SK-N-SH (cell line): ENCODE data around the gene MAP3K7. TPM values are rescaled to one million over a fixed set of nuclear protein-coding genes. Genes with fewer than 3 reads are reported as not detected.
A peak's percentile ranks its signal among the peaks of the same experiment; 100 is the strongest.

Experiments
- CTCF ChIA-PET: fragments of 300-600, 350-600 bp; formaldehyde crosslinking; extraction: SDS; loops from one replicate; lab custom pipeline; 2021; lab: Yijun Ruan, JAX
- POLR2A ChIA-PET: fragments of 350-600 bp; sonication (Branson Sonifier 250); formaldehyde crosslinking; extraction: SDS; loops from one replicate; lab custom pipeline; 2020; ENCODE audit warnings: antibody characterized with exemption, inconsistent platforms; lab: Yijun Ruan, JAX
- DNase-seq: peaks from one replicate; pipeline ENCODE4 v3.0.0; 2012
- H2AFZ ChIP-seq: fragments of 200-600 bp; sonication (generic); 2 replicates; pipeline ENCODE4 v1.8.1; 2016; ENCODE audit warnings: antibody characterized with exemption, mild to moderate bottlenecking, low read depth
- H3F3A ChIP-seq: fragments of 200-600 bp; sonication (generic); replicated peaks from 2 replicates; pipeline ENCODE3; 2016; ENCODE audit warnings: antibody characterized with exemption, mild to moderate bottlenecking; ENCODE audit not compliant: insufficient read depth
- H3K27ac ChIP-seq, 2 experiments: fragments of 200-500 bp in 1 of 2; fragments of 200-600 bp in 1 of 2; sonication (Bioruptor generic) in 1 of 2; sonication (generic), shearing (Covaris generic) in 1 of 2; 2 replicates each; pipeline versions ENCODE4 v1.5.1 to v1.6.1; 2014 to 2016; ENCODE audit warnings: low read depth in 2 of 2, inconsistent platforms in 1 of 2, low read length in 1 of 2, mild to moderate bottlenecking in 1 of 2, mixed read lengths in 1 of 2
- H3K27me3 ChIP-seq: fragments of 200-600 bp; sonication (generic), shearing (Covaris generic); 2 replicates; pipeline ENCODE4 v1.6.1; 2016; ENCODE audit warnings: mixed run types; ENCODE audit not compliant: insufficient read depth
- H3K36me3 ChIP-seq, 2 experiments: fragments of 200-500 bp in 1 of 2; fragments of 200-600 bp in 1 of 2; sonication (Bioruptor generic) in 1 of 2; sonication (generic) in 1 of 2; replicated peaks in 1 of 2; 2 replicates each; pipeline versions ENCODE3 to v1.5.1; 2014 to 2016; ENCODE audit warnings: low read length in 1 of 2, mild to moderate bottlenecking in 1 of 2; ENCODE audit not compliant: insufficient read depth in 2 of 2, control insufficient read depth in 1 of 2
- H3K4me1 ChIP-seq, 2 experiments: fragments of 200-500 bp in 1 of 2; fragments of 200-600 bp in 1 of 2; sonication (Bioruptor generic) in 1 of 2; sonication (generic), shearing (Covaris generic) in 1 of 2; 2 replicates each; pipeline versions ENCODE4 v1.5.1 to v1.6.1; 2014 to 2016; ENCODE audit warnings: low read depth in 1 of 2, low read length in 1 of 2, mixed run types in 1 of 2; ENCODE audit not compliant: insufficient read depth in 2 of 2, control insufficient read depth in 1 of 2
- H3K4me2 ChIP-seq: fragments of 200-600 bp; sonication (generic), shearing (Covaris generic); 2 replicates; pipeline ENCODE4 v1.6.1; 2017; ENCODE audit warnings: mixed run types
- H3K4me3 ChIP-seq, 2 experiments: fragments of 200-500 bp in 1 of 2; fragments of 200-600 bp in 1 of 2; sonication (Bioruptor generic) in 1 of 2; sonication (generic), shearing (Covaris generic) in 1 of 2; 2 replicates each; pipeline versions ENCODE4 v1.5.1 to v1.8.1; 2014 to 2016; ENCODE audit warnings: low read depth in 2 of 2, inconsistent platforms in 1 of 2, low read length in 1 of 2, mild to moderate bottlenecking in 1 of 2, mixed read lengths in 1 of 2, moderate library complexity in 1 of 2
- H3K79me2 ChIP-seq: fragments of 200-600 bp; sonication (generic); 2 replicates; pipeline ENCODE4 v1.8.1; 2017; ENCODE audit warnings: mild to moderate bottlenecking; ENCODE audit not compliant: insufficient read depth
- H3K9ac ChIP-seq: fragments of 200-600 bp; sonication (generic); 2 replicates; pipeline ENCODE4 v1.6.1; 2017; ENCODE audit warnings: mixed run types
- H3K9me2 ChIP-seq: fragments of 200-600 bp; sonication (generic); 2 replicates; pipeline ENCODE4 v1.6.1; 2017; ENCODE audit warnings: mixed run types
- H3K9me3 ChIP-seq: fragments of 200-600 bp; sonication (generic); 2 replicates; pipeline ENCODE4 v1.6.1; 2017; ENCODE audit warnings: mixed run types, mild to moderate bottlenecking, moderate library complexity
- H4K20me1 ChIP-seq: fragments of 200-600 bp; sonication (generic); 2 replicates; pipeline ENCODE4 v1.6.1; 2017; ENCODE audit warnings: mild to moderate bottlenecking, mixed run types; ENCODE audit not compliant: insufficient read depth
- CHD2 ChIP-seq: fragments of 150-350 bp; IDR thresholded peaks from 2 replicates; pipeline ENCODE4 v1.6.1; 2018; ENCODE audit warnings: low read length; ENCODE audit not compliant: partially characterized antibody
- ELF1 ChIP-seq: IDR thresholded peaks from 2 replicates; pipeline ENCODE4 v1.4.0; 2012
- EP300 ChIP-seq, 2 experiments: IDR thresholded peaks; 2 replicates each; pipeline versions ENCODE4 v1.4.0 to v1.6.1; 2012; ENCODE audit warnings: borderline replicate concordance in 1 of 2, low read depth in 1 of 2, low read length in 1 of 2
- EZH2phosphoT487 ChIP-seq: fragments of 200-600 bp; sonication (generic); IDR thresholded peaks from 2 replicates; pipeline ENCODE4 v1.6.1; 2017; ENCODE audit warnings: low read depth, mixed run types, mild to moderate bottlenecking, antibody characterized with exemption, moderate library complexity, borderline replicate concordance
- FOSL2 ChIP-seq: IDR thresholded peaks from 2 replicates; pipeline ENCODE4 v1.4.0; 2012; ENCODE audit warnings: low read depth, mild to moderate bottlenecking, moderate library complexity, borderline replicate concordance
- GABPA ChIP-seq: IDR thresholded peaks from 2 replicates; pipeline ENCODE4 v1.4.0; 2012; ENCODE audit warnings: low read depth, mild to moderate bottlenecking
- MXI1 ChIP-seq: IDR thresholded peaks from 2 replicates; pipeline ENCODE4 v1.6.1; 2012; ENCODE audit warnings: mild to moderate bottlenecking, low read depth, low read length, improper control_type of control experiment
- POLR2AphosphoS5 ChIP-seq: IDR thresholded peaks from 2 replicates; pipeline ENCODE4 v1.6.1; 2012; ENCODE audit warnings: low read depth, low read length
- RCOR1 ChIP-seq: fragments of 150-350 bp; IDR thresholded peaks from 2 replicates; pipeline ENCODE4 v1.6.1; 2017; ENCODE audit warnings: antibody characterized with exemption, low read length
- SIN3A ChIP-seq: IDR thresholded peaks from 2 replicates; pipeline ENCODE4 v1.6.1; 2012; ENCODE audit warnings: low read depth, mild to moderate bottlenecking, low read length, moderate library complexity, borderline replicate concordance
- SMC3 ChIP-seq: IDR thresholded peaks from 2 replicates; pipeline ENCODE4 v1.6.1; 2012; ENCODE audit warnings: low read depth, low read length, improper control_type of control experiment
- TAF1 ChIP-seq: IDR thresholded peaks from 2 replicates; pipeline ENCODE4 v1.6.1; 2012; ENCODE audit warnings: low read depth, mild to moderate bottlenecking, low read length, moderate library complexity, borderline replicate concordance
- TCF12 ChIP-seq: IDR thresholded peaks from 2 replicates; pipeline ENCODE4 v1.4.0; 2012
- USF2 ChIP-seq: fragments of 150-350 bp; IDR thresholded peaks from 2 replicates; pipeline ENCODE4 v1.6.1; 2017; ENCODE audit warnings: antibody characterized with exemption, low read length, low read depth, borderline replicate concordance
- YY1 ChIP-seq: IDR thresholded peaks from 2 replicates; pipeline ENCODE4 v1.4.0; 2012; ENCODE audit warnings: low read depth, mild to moderate bottlenecking
- ZBTB33 ChIP-seq: IDR thresholded peaks from 2 replicates; pipeline ENCODE4 v1.4.0; 2012; ENCODE audit warnings: low read depth, borderline replicate concordance
- WGBS: methylation state at CpG from one replicate; pipeline ENCODE4 v1.1.6; 2017; ENCODE audit warnings: low lambda C conversion rate; 5-methylcytosine and 5-hydroxymethylcytosine counted together
- polyA plus RNA-seq, 3 experiments: library from polyadenylated mRNA; depleted of rRNA; stranded (reverse); fragments of >200 nt; gene quantifications; 2 replicates each; pipeline ENCODE4 v1.2.3, GENCODE V29; 2012
- TF ChIP-seq, protein P1 (sequence below): IDR thresholded peaks from 2 replicates; pipeline ENCODE4 v1.4.0; 2012; ENCODE audit warnings: low read depth
- TF ChIP-seq, protein P2 (sequence below): fragments of 150-350 bp; IDR thresholded peaks from 2 replicates; pipeline ENCODE4 v1.6.1; 2016; ENCODE audit warnings: mild to moderate bottlenecking, low read depth, low read length

MAP3K7 gene
- 21.1 and 28.8 TPM in 2 replicates for polyA plus RNA-seq (2012; rRNA removed)
- polyA plus RNA-seq (2012; cell fraction: cytosol; rRNA removed) = 28.9 and 32.2 TPM in 2 replicates
- polyA plus RNA-seq (2012; cell fraction: nucleus; rRNA removed) = 23.7 and 45.3 TPM in 2 replicates

- CTCF ChIA-PET = interaction anchor here (1.1 kb wide), 1 partner anchor 8 kb away, joined by 3 read pairs; no protein-coding TSS in a partner anchor
- H3K4me3 ChIP-seq = peak within 1 kb of the TSS; percentile 99
- DNase-seq = peak; percentile 88
- peak within 1 kb of the TSS; percentile 85 for H3K4me2 ChIP-seq
- no peaks in the 10 kb centered on the region for H3K36me3 ChIP-seq
- H3K9me2 ChIP-seq = no peaks in the 10 kb centered on the region
- H2AFZ ChIP-seq = peak within 1 kb of the TSS; percentile 91
- POLR2A ChIA-PET = no interaction called here
- peaks cover 48% of the 10 kb centered on the region for H3K79me2 ChIP-seq
- peaks cover 0 to 6% of the 10 kb centered on the region in 2 experiments; a peak in 2 of 4 replicates for H3K4me1 ChIP-seq
- TF ChIP-seq EZH2phosphoT487 (no peak), CHD2 (peak; percentile 100), MXI1 (peak; percentile 97), ELF1 (peak; percentile 85), USF2 (no peak), FOSL2 (no peak), ZBTB33 (peak; percentile 99), TAF1 (peak; percentile 84), YY1 (peak; percentile 86), GABPA (peak; percentile 88), RCOR1 (0 out of 2 replicates have a peak, but pooled peaks have one; percentile 29), SIN3A (peak; percentile 92), POLR2AphosphoS5 (peak; percentile 81), SMC3 (no peak), EP300 (IDR thresholded peaks at IDR 0.05; ENCODE audit: borderline replicate concordance in 1 of 2, low read depth in 1 of 2, low read length in 1 of 2) (no peak), TCF12 (peak; percentile 14; the same call in 1 of the 2 replicates)
- TF ChIP-seq, protein P1, sequence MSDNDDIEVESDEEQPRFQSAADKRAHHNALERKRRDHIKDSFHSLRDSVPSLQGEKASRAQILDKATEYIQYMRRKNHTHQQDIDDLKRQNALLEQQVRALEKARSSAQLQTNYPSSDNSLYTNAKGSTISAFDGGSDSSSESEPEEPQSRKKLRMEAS = peak; percentile 99
- TF ChIP-seq, protein P2, sequence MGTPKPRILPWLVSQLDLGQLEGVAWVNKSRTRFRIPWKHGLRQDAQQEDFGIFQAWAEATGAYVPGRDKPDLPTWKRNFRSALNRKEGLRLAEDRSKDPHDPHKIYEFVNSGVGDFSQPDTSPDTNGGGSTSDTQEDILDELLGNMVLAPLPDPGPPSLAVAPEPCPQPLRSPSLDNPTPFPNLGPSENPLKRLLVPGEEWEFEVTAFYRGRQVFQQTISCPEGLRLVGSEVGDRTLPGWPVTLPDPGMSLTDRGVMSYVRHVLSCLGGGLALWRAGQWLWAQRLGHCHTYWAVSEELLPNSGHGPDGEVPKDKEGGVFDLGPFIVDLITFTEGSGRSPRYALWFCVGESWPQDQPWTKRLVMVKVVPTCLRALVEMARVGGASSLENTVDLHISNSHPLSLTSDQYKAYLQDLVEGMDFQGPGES = peak; percentile 37
- peaks cover 37% of the 10 kb centered on the region for H4K20me1 ChIP-seq
- WGBS = under 1% methylated on average over 42 of the region's 58 CpGs
- no peaks in the 10 kb centered on the region for H3K27me3 ChIP-seq
- H3K27ac ChIP-seq = peak within 1 kb of the TSS; percentile 84 to 92
- H3F3A ChIP-seq = peaks cover 5% of the 10 kb centered on the region
- H3K9me3 ChIP-seq = no peaks in the 10 kb centered on the region
- peak within 1 kb of the TSS; percentile 93 for H3K9ac ChIP-seq
Observed at GRCh38 chr6:90586836-90587638, at the start of gene MAP3K7. Gene MAP3K7 (minus strand): TSS chr6:90587072. CDS start chr6:90586883, 189 bp downstream.
